Breast epithelium (tissue), 3 donors: ENCODE data around the gene ADGRG3.

Experiments
- POLR2A ChIP-seq: fragments of 450-650 bp; IDR thresholded peaks from one replicate; pipeline ENCODE4 v1.6.1; 2016; ENCODE audit warnings: antibody characterized with exemption, mild to moderate bottlenecking, moderate library complexity
- TF ChIP-seq, protein P1 (sequence below), 3 donors: fragments of 450-650 bp; IDR thresholded peaks; one replicate each; pipeline ENCODE4 v1.5.1; 2016 to 2017; ENCODE audit warnings: antibody characterized with exemption in 3 of 3, mild to moderate bottlenecking in 3 of 3, moderate library complexity in 3 of 3

GRCh38 chr16:57707331-57707730 lies 39.2 kb downstream of the ADGRG3 start:
- TF ChIP-seq, protein P1, sequence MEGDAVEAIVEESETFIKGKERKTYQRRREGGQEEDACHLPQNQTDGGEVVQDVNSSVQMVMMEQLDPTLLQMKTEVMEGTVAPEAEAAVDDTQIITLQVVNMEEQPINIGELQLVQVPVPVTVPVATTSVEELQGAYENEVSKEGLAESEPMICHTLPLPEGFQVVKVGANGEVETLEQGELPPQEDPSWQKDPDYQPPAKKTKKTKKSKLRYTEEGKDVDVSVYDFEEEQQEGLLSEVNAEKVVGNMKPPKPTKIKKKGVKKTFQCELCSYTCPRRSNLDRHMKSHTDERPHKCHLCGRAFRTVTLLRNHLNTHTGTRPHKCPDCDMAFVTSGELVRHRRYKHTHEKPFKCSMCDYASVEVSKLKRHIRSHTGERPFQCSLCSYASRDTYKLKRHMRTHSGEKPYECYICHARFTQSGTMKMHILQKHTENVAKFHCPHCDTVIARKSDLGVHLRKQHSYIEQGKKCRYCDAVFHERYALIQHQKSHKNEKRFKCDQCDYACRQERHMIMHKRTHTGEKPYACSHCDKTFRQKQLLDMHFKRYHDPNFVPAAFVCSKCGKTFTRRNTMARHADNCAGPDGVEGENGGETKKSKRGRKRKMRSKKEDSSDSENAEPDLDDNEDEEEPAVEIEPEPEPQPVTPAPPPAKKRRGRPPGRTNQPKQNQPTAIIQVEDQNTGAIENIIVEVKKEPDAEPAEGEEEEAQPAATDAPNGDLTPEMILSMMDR (IDR thresholded peaks at IDR 0.05): no peak
- no peak for TF ChIP-seq POLR2A
